Measurements from ENCODE around the gene KLHL22.
A peak's percentile ranks its signal among the peaks of the same experiment; 100 is the strongest.
"Not testable (repeated sequence)": the region's sequence is repeated elsewhere in the genome, so short reads cannot be mapped to it uniquely, and the experiment has no call there.

Gene KLHL22

DNA sequence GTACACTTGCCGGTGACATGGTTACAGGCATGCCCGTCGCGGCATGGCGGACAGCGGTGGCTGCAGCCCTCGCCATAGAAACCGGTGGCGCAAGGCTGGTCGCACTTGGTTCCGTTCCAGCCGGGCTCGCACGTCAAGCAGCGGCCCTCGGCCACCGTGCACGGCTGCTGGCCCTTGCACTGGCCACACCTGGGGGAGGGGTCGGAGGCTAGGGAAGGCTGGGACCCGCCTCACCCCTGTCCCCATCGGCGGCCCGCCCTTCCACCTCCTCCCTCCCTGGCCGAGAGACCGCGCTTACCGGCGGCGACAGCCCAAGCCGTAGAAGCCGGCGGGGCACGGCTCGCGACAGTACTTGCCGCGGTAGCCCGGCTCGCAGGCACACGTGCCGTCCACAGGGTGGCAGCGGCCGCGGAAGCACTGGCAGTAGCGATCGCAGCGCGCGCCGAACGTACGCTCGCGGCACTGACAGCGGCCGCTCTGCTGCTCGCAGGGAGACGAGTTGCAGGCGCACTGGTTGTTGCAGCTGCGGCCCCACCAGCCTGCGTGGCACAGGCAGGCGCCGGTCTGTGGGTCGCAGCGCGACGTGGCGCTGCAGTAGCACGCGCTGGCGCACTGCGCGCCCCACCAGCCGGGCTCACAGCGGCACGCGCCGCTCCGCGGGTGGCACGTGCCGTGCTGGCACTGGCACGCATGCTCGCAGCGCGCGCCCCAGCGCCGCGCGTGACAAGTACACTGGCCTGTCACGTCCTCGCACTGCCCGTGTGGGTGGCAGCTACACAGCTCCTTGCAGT is 64.7 kb downstream of the KLHL22 start:
- no peak for DNase-seq

DNA sequence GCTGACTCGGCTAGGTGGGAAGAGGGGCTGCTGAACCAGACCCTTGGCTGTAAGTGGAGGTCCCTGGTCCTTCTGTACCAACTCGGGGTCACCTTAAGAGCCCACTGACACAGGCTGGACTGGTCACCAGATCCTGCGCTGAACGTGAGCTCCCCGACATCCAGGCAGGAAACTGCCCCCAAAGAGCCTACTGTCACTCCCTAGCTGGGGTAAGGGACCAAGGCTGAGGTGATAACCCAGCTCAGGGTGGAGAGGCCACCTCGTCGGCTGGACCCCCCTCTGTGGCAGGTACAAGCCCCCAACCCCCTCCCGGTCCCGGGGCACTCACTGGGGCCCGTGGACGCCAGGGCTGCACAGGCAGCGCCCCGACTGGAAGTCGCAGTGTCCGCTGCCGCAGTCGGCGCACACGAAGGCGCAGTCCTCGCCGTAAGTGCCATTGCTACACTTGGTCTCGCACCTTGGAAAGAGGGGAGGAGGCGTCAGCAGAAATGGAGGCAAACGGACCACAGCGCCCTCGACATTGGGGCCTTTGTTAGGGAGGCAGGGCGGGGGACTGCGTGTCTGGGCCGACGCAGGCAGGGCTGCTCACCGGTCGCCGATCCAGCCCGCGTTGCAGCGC is 65.4 kb downstream of the KLHL22 start:
- no peak for DNase-seq

DNA sequence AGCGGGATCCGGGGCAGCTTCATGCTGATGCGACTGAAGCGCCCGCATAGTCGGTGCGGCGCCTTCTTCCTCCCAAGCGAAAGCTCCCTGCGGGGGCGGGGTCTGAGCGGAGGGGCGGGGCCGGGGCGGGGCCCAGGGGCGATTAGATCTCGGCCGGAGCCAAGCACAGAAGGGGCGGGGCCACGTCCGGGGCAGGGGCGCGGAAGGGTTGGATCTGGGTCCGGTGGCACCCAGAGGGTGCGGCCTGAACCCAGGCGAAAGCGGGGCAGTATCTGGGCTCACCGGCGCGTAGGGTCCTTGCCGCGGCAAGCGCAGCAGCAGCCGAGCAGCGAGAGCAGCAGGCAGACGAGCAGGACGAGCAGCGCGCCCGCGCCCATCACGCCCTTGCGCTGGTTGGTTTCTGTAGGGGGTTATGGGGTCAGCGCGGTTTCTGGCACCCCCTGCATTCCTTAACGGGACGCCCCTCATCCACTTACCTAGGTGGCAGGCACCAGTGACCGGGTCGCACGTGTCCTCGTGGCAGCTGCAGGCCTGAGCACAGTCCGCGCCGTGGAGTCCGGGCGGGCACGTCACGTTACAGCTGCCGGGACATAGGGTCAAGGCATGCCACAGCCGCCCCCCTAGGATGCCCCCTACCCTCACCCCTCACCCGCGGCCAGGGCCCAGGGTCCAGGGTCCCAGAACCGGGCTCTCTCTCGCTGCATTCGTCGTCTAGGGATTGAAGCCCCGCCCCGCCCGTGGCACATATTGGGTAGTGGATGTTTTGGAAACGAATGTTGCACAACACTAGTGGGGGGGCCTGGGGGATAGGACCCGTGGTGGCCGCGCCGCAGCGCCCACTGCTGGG is 66.1 kb downstream of the KLHL22 start:
- DNase-seq = no peak

GRCh38 chr22:20428496-20429253 is 66.9 kb downstream of the KLHL22 start:
- DNase-seq = no peak

- DNase-seq = no peak
Measured at GRCh38 chr22:20427945-20428417, 67.6 kb downstream of the KLHL22 start.

DNA sequence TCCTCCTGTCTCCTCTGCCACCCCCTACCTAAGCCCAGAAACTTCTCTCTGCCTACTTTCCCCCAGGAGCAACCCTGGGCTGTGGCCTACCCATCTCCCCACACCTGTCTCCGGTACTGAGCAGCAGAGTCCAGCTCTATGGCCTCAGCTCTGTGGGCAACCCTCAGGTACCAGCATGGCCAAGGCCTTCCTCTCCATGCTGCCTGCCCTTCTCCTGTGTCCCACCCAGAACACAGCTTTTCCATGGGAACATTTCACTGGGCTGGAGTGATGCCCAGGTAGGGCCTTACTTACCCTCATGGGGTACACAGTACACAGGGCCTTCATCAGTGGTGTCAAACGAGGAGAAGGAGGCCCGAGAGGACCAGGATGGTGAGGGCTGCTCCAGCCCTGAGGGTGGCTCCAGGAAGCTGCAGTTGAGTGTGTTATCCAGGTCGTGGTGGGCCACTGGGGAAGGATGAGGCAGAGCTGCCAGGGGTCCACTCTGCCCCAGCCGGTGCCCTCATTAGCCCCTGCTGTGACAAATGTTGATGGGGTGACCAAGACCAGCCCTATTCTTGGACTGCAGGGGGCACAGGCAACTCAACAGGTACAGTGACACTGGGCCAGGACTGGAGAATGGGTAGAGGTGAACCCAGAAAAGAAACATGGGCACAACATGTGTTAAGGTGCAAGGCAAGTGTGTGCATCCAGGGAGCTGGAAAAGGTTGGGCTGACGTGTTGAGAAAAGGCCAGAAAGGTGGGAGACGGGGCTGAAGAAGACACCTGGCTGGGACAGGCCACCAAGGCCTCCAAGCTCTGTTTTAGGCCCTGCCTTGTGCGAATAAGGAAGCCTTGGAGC is 68.3 kb downstream of the KLHL22 start:
- no peak for DNase-seq

- DNase-seq = no peak
Measured at GRCh38 chr22:20426259-20426615, 69.4 kb downstream of the KLHL22 start.

- no peak for DNase-seq
Measured at GRCh38 chr22:20425566-20426258, 69.9 kb downstream of the KLHL22 start.

GRCh38 chr22:20424932-20425565 is 70.5 kb downstream of the KLHL22 start:
- DNase-seq = no peak

- DNase-seq = no peak
Measured at GRCh38 chr22:20424568-20424931, 71.0 kb downstream of the KLHL22 start.

- DNase-seq = no peak
Measured at GRCh38 chr22:20423906-20424551, 71.6 kb downstream of the KLHL22 start.

DNA sequence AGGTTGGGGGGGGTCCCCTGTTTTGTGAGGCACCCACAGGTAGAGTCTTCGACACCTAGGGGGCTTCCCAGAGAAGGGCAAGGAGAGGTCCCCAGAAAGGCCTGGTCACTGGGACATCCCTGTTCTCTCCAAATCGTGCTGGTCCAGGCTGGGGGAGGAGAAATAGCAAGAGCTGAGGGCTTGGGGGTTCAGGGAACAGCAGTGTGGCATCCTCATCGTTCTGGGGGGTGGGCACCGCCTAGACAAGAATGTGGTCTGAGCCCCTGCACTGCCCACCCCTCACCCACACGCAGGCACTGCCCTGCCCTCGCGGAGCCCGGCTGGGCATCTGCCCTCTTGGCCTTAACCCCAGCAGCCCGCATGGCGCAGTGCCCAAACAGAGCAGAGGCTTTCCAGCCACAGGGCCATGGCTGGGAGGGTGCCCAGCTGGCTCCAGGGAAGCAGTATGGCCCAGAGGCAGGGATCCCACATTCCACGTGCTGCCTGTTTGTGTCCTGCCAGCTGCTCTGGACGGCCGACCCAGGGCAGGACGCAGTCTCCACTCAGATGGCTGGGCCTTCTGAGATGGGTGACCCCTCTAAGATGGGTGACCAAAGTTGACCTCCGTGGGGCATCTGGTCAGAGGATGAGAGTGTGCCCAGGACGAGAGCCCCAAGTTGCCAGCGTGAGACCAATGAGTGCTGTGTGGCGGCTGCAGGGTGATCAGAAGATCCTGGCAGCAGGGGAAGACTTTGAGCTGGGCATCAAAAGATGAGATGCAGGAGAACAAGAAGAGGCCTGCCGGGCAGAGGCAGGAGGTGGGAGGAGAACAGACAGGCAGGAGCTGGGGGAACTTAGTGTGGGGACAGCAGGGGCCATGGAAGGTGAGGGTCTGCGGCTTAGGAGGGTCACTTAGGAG is 72.3 kb downstream of the KLHL22 start:
- DNase-seq = peak; percentile 85

DNA sequence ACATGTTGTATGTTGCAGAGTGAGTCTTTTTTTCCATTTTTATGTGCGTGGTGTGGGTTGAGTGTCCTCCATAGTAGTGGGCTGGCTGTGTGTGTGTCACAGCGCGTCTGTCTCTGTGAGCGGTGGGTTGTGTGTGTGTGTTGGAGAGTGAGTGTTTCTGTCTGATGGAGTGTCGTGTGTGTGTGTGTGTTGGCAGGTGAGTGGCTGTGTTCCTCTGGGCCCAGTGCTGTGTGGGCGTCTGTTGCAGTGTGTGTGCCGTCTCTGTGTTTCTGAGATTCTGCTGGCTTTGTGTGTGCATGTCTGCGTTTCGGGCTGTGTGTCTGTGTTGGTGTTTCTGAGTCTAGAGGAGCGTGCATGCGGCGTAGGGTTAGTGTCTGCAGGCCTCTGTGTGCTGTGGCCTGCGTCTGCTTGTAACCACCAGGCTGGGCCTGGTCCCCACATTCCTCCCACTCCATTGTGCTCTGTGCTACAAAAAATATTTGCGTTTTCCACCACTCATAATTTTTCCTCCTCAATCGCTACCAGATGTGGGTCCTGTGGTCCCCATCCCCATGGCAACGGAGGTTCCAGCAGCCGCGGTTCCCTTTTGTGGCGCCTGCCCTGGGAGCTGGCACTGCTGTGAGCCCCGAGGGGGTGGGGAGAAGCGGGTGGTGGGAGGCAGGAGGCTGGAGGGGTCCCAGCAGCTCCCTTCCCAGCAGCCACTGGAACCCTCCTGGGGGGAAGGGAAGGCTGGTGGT is 73.2 kb downstream of the KLHL22 start:
- DNase-seq = no peak

DNA sequence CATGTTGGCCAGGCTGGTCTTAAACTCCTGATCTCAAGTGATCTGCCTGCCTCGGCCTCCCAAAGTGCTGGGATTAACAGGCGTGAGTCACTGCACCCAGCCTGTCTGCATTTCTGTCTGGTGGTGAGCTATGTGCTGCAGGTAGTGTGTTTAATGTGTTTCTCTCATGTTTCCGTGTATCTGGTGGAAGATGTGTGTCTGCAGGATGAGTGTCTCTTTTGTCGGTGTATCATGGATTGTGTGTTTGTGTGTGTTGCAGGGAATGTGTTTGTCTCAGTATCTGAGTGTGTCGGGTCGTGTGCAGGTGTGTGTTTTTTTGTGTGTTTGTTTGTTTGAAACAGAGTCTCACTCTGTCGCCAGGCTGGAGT is 74.1 kb downstream of the KLHL22 start:
- DNase-seq = no peak

- DNase-seq = no peak
Measured at GRCh38 chr22:20420157-20420842, 75.3 kb downstream of the KLHL22 start.

- DNase-seq = no peak
Measured at GRCh38 chr22:20419664-20419951, 76.0 kb downstream of the KLHL22 start.

DNA sequence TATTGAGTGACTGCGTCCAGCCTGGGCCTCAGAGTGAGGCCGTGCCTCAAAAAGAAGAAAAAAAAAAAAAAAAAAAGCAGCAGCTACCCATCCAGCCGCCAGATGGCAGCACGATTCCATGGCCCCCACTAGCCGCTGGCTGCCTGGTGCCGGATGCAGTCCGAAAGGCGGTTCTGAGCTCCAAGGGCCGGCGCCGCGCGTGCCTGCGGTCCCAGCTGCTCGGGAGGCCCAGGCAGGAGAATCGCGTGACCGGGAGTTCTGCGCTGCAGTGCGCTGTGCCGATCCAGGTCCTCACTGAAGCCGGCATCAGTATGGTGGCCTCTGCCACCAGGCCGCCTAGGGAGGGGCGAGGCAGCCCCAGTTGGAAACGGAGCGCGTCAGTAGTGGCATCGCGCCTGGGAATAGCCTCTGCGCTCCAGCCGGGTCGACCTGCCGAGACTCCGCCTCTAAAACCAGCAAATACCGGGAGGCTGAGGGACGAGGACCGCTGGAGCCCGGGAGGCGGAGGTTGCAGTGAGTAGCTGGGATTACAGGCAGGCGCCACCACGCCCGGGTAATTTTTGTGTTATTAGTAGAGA is 77.3 kb downstream of the KLHL22 start:
- DNase-seq = peak; percentile 78

DNA sequence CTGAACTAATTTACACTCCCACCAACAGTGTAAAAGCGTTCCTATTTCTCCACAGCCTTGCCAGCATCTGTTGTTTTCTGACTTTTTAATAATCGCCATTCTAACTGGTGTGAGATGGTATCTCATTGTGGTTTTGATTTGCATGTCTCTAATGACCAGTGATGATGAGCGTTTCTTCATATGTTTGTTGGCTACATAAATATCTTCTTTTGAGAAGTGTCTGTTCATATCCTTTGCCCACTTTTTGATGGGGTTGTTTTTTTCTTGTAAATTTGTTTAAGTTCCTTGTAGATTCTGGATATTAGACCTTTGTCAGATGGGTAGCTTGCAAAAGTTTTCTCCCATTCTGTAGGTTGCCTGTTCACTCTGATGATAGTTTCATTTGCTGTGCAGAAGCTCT is 79.9 kb downstream of the KLHL22 start:
- not testable (repeated sequence) for DNase-seq

Measured in midbrain (tissue), 1 donor.